ENCODE results near the gene GCHFR.

The GCHFR gene

GRCh38 chr15:40754883-40755811 is 8.7 kb upstream of the GCHFR start, which contains the start of gene RMDN3 (continued):
- TF ChIP-seq ZNF501 (tag by site-specific recombination; IDR thresholded peaks at IDR 0.05) (peak; percentile 49; the same call in 1 of the 2 replicates), KLF7 (tag by site-specific recombination; IDR thresholded peaks at IDR 0.05; ENCODE audit: borderline replicate concordance) (0 out of 2 replicates have a peak, but pooled peaks have one; percentile 47), KLF10 (tag by site-specific recombination; IDR thresholded peaks at IDR 0.05) (peak; percentile 81), ZNF544 (tag by site-specific recombination; IDR thresholded peaks at IDR 0.05) (no peak), MYNN (tag by site-specific recombination; IDR thresholded peaks at IDR 0.05; ENCODE audit: borderline replicate concordance) (no peak), ZNF133 (tag by site-specific recombination; IDR thresholded peaks at IDR 0.05) (no peak), ZBTB7A (tag by site-specific recombination; IDR thresholded peaks at IDR 0.05; ENCODE audit: low read depth) (no peak; the same call in 1 of the 2 replicates), ZIC2 (tag by site-specific recombination; IDR thresholded peaks at IDR 0.05) (peak; percentile 78), ZNF221 (tag by site-specific recombination; IDR thresholded peaks at IDR 0.05; ENCODE audit: borderline replicate concordance) (no peak), ZXDB (tag by site-specific recombination; IDR thresholded peaks at IDR 0.05) (peak; percentile 92), ZBTB1 (tag by site-specific recombination; IDR thresholded peaks at IDR 0.05) (0 out of 2 replicates have a peak, but pooled peaks have one; percentile 8), ZNF214 (tag by site-specific recombination; IDR thresholded peaks at IDR 0.05; ENCODE audit: borderline replicate concordance) (no peak), ZNF274 (IDR thresholded peaks at IDR 0.05; ENCODE audit: low read length) (no peak), ZNF274 (tag by site-specific recombination; IDR thresholded peaks at IDR 0.05; ENCODE audit: borderline replicate concordance) (no peak), ZNF24 (tag by site-specific recombination; IDR thresholded peaks at IDR 0.05) (peak; percentile 86), ZNF155 (tag by site-specific recombination; IDR thresholded peaks at IDR 0.05) (no peak), ZNF37A (tag by site-specific recombination; IDR thresholded peaks at IDR 0.05) (no peak), ZNF433 (tag by site-specific recombination; IDR thresholded peaks at IDR 0.05; ENCODE audit: low read depth) (no peak), ZNF2 (tag by site-specific recombination; IDR thresholded peaks at IDR 0.05) (peak; percentile 59; the same call in 1 of the 2 replicates), ZNF530 (tag by site-specific recombination; IDR thresholded peaks at IDR 0.05; ENCODE audit: low read depth) (no peak), YY1 (tag by site-specific recombination; IDR thresholded peaks at IDR 0.05) (peak; percentile 73), ZNF518A (tag by site-specific recombination; conservative IDR thresholded peaks at IDR 0.05; ENCODE audit: low read depth) (no peak), ZNF146 (tag by site-specific recombination; IDR thresholded peaks at IDR 0.05) (no peak), ZNF16 (tag by site-specific recombination; IDR thresholded peaks at IDR 0.05; ENCODE audit: low read depth) (no peak), ZNF350 (tag by site-specific recombination; IDR thresholded peaks at IDR 0.05) (no peak), GLIS1 (tag by site-specific recombination; IDR thresholded peaks at IDR 0.05) (0 out of 2 replicates have a peak, but pooled peaks have one; percentile 31), ZNF600 (tag by site-specific recombination; IDR thresholded peaks at IDR 0.05) (no peak)
- TF ChIP-seq, protein P1, sequence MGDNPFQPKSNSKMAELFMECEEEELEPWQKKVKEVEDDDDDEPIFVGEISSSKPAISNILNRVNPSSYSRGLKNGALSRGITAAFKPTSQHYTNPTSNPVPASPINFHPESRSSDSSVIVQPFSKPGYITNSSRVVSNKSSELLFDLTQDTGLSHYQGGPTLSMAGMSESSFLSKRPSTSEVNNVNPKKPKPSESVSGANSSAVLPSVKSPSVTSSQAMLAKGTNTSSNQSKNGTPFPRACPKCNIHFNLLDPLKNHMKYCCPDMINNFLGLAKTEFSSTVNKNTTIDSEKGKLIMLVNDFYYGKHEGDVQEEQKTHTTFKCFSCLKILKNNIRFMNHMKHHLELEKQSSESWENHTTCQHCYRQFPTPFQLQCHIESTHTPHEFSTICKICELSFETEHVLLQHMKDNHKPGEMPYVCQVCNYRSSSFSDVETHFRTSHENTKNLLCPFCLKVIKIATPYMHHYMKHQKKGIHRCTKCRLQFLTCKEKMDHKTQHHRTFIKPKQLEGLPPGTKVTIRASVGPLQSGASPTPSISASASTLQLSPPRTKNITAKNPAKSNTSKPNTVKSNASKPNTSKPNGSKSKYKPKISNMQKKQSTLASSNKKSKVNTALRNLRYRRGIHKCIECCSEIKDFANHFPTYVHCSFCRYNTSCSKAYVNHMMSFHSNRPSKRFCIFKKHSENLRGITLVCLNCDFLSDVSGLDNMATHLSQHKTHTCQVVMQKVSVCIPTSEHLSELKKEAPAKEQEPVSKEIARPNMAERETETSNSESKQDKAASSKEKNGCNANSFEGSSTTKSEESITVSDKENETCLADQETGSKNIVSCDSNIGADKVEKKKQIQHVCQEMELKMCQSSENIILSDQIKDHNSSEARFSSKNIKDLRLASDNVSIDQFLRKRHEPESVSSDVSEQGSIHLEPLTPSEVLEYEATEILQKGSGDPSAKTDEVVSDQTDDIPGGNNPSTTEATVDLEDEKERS (tag by site-specific recombination; IDR thresholded peaks at IDR 0.05), result no peak
- TF ChIP-seq, protein P2, sequence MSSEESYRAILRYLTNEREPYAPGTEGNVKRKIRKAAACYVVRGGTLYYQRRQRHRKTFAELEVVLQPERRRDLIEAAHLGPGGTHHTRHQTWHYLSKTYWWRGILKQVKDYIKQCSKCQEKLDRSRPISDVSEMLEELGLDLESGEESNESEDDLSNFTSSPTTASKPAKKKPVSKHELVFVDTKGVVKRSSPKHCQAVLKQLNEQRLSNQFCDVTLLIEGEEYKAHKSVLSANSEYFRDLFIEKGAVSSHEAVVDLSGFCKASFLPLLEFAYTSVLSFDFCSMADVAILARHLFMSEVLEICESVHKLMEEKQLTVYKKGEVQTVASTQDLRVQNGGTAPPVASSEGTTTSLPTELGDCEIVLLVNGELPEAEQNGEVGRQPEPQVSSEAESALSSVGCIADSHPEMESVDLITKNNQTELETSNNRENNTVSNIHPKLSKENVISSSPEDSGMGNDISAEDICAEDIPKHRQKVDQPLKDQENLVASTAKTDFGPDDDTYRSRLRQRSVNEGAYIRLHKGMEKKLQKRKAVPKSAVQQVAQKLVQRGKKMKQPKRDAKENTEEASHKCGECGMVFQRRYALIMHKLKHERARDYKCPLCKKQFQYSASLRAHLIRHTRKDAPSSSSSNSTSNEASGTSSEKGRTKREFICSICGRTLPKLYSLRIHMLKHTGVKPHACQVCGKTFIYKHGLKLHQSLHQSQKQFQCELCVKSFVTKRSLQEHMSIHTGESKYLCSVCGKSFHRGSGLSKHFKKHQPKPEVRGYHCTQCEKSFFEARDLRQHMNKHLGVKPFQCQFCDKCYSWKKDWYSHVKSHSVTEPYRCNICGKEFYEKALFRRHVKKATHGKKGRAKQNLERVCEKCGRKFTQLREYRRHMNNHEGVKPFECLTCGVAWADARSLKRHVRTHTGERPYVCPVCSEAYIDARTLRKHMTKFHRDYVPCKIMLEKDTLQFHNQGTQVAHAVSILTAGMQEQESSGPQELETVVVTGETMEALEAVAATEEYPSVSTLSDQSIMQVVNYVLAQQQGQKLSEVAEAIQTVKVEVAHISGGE (tag by site-specific recombination; conservative IDR thresholded peaks at IDR 0.05; ENCODE audit: low read depth), result peak; percentile 52; the same call in 1 of the 2 replicates

Data from HEK293 (cell line).